Islet of Langerhans (tissue), 1 donor: ENCODE results near the gene RALGPS1.
"Not testable (repeated sequence)": the region's sequence is repeated elsewhere in the genome, so short reads cannot be mapped to it uniquely, and the experiment has no call there.

Experiments
- FAIRE-seq: peaks from one replicate; lab custom pipeline; 2011; peaks lifted over from hg19 to GRCh38; lab: Jason Lieb, UNC

RALGPS1 gene

GRCh38 chr9:127139071-127139731 lies 224.6 kb downstream of the RALGPS1 start:
- no peak for FAIRE-seq

GRCh38 chr9:127139775-127140174 lies 225.2 kb downstream of the RALGPS1 start:
- no peak for FAIRE-seq

- no peak for FAIRE-seq
Measured at GRCh38 chr9:127140181-127140580, 225.6 kb downstream of the RALGPS1 start.

- FAIRE-seq = no peak
Measured at GRCh38 chr9:127140842-127141675, 226.5 kb downstream of the RALGPS1 start.

- no peak for FAIRE-seq
Measured at GRCh38 chr9:127142291-127142690, 227.7 kb downstream of the RALGPS1 start.

GRCh38 chr9:127142931-127143464 lies 228.4 kb downstream of the RALGPS1 start:
- FAIRE-seq = no peak

- no peak for FAIRE-seq
Measured at GRCh38 chr9:127143920-127144465, 229.4 kb downstream of the RALGPS1 start.

GRCh38 chr9:127144670-127145445 lies 230.3 kb downstream of the RALGPS1 start:
- FAIRE-seq = no peak

GRCh38 chr9:127146841-127147240 lies 232.3 kb downstream of the RALGPS1 start:
- FAIRE-seq = not testable (repeated sequence)

- FAIRE-seq = no peak
Measured at GRCh38 chr9:127147251-127147650, 232.7 kb downstream of the RALGPS1 start.

GRCh38 chr9:127148014-127148413 lies 233.4 kb downstream of the RALGPS1 start:
- no peak for FAIRE-seq

- no peak for FAIRE-seq
Measured at GRCh38 chr9:127149010-127149409, 234.4 kb downstream of the RALGPS1 start.

GRCh38 chr9:127149463-127150390 lies 235.1 kb downstream of the RALGPS1 start:
- FAIRE-seq = no peak

GRCh38 chr9:127153501-127153900 lies 238.9 kb downstream of the RALGPS1 start:
- FAIRE-seq = no peak

GRCh38 chr9:127154003-127154389 lies 239.4 kb downstream of the RALGPS1 start:
- FAIRE-seq = no peak

GRCh38 chr9:127154390-127155191 lies 240.0 kb downstream of the RALGPS1 start:
- no peak for FAIRE-seq

- no peak for FAIRE-seq
Measured at GRCh38 chr9:127155314-127155960, 240.9 kb downstream of the RALGPS1 start.

- no peak for FAIRE-seq
Measured at GRCh38 chr9:127158786-127159324, 244.3 kb downstream of the RALGPS1 start.

GRCh38 chr9:127159325-127159801 lies 244.8 kb downstream of the RALGPS1 start:
- no peak for FAIRE-seq
